NCI-H128 (cell line): ENCODE results near the gene DDOST.

Experiments used
- DNase-seq: peaks from one replicate; lab custom pipeline; 2025; ENCODE audit not compliant: unreplicated experiment; lab: John Stamatoyannopoulos, UW

The DDOST gene

GRCh38 chr1:20661207-20662109 lies at the start of gene DDOST:
Gene DDOST (minus strand): TSS chr1:20661369. CDS start chr1:20661350, 19 bp downstream.
- peak; percentile 97 for DNase-seq

- DNase-seq = no peak
These were observed 49.5 kb upstream of the DDOST start for GRCh38 chr1:20710469-20711284.

- no peak for DNase-seq
These were observed 48.7 kb upstream of the DDOST start for GRCh38 chr1:20709868-20710267.

- no peak for DNase-seq
These were observed 47.7 kb upstream of the DDOST start for GRCh38 chr1:20708891-20709290.

GRCh38 chr1:20708057-20708456 lies 46.9 kb upstream of the DDOST start:
- DNase-seq = no peak

- no peak for DNase-seq
These were observed 45.7 kb upstream of the DDOST start for GRCh38 chr1:20706841-20707240.

- DNase-seq = no peak
These were observed 44.1 kb upstream of the DDOST start for GRCh38 chr1:20705203-20705755.

- no peak for DNase-seq
These were observed 43.4 kb upstream of the DDOST start for GRCh38 chr1:20704390-20705202.

- no peak for DNase-seq
These were observed 42.1 kb upstream of the DDOST start for GRCh38 chr1:20703124-20703756.

GRCh38 chr1:20702416-20702815 lies 41.2 kb upstream of the DDOST start:
- no peak for DNase-seq

- DNase-seq = no peak
These were observed 40.7 kb upstream of the DDOST start for GRCh38 chr1:20701847-20702246.

GRCh38 chr1:20701446-20701845 lies 40.3 kb upstream of the DDOST start:
- DNase-seq = no peak

- DNase-seq = no peak
These were observed 39.6 kb upstream of the DDOST start for GRCh38 chr1:20700636-20701215.

- DNase-seq = no peak
These were observed 38.4 kb upstream of the DDOST start for GRCh38 chr1:20699558-20699957.

GRCh38 chr1:20698195-20698910 lies 37.2 kb upstream of the DDOST start:
- no peak for DNase-seq

GRCh38 chr1:20697563-20697962 lies 36.4 kb upstream of the DDOST start:
- DNase-seq = no peak

- peak; percentile 81 for DNase-seq
These were observed 35.5 kb upstream of the DDOST start for GRCh38 chr1:20696397-20697333.

- DNase-seq = no peak
These were observed 34.3 kb upstream of the DDOST start for GRCh38 chr1:20695515-20695914.
